CD4-positive, alpha-beta T cell treated with Interleukin-4 for 1 hour (primary cell): ENCODE measurements around the gene ELOVL2.

Experiments
- DNase-seq, 2 donors: peaks; one replicate each; pipeline ENCODE4 v3.0.0-alpha.2; 2020 to 2022

Gene ELOVL2

GRCh38 chr6:10976571-10976970, 67.5 kb downstream of the ELOVL2 start:
- DNase-seq, result no peak

- DNase-seq, result no peak
Measured at GRCh38 chr6:10972196-10972595, 71.9 kb downstream of the ELOVL2 start.

- DNase-seq, result no peak
Measured at GRCh38 chr6:10970731-10971130, 73.4 kb downstream of the ELOVL2 start.

- no peak for DNase-seq
Measured at GRCh38 chr6:10968776-10969175, 75.3 kb downstream of the ELOVL2 start.

- DNase-seq, result no peak
Measured at GRCh38 chr6:10964684-10965083, 79.4 kb downstream of the ELOVL2 start.

- DNase-seq, result no peak
Measured at GRCh38 chr6:10963113-10963512, 81.0 kb downstream of the ELOVL2 start.

GRCh38 chr6:10962673-10963072, 81.4 kb downstream of the ELOVL2 start:
- DNase-seq, result no peak

GRCh38 chr6:10961837-10962236, 82.3 kb downstream of the ELOVL2 start:
- DNase-seq, result no peak

GRCh38 chr6:10960171-10960570, 83.9 kb downstream of the ELOVL2 start:
- no peak for DNase-seq

- no peak for DNase-seq
Measured at GRCh38 chr6:10957414-10957886, 86.7 kb downstream of the ELOVL2 start.

- DNase-seq, result no peak
Measured at GRCh38 chr6:10956776-10957175, 87.3 kb downstream of the ELOVL2 start.

GRCh38 chr6:10954590-10955010, 89.5 kb downstream of the ELOVL2 start:
- peak; percentile 50 to 56 for DNase-seq

GRCh38 chr6:10951675-10952282, 92.3 kb downstream of the ELOVL2 start:
- DNase-seq, result no peak

GRCh38 chr6:10949579-10950490, 94.3 kb downstream of the ELOVL2 start:
- no peak for DNase-seq

- no peak for DNase-seq
Measured at GRCh38 chr6:10947966-10948365, 96.1 kb downstream of the ELOVL2 start.

- no peak for DNase-seq
Measured at GRCh38 chr6:10945845-10946244, 98.3 kb downstream of the ELOVL2 start.

- no peak for DNase-seq
Measured at GRCh38 chr6:10939840-10940239, 104.3 kb downstream of the ELOVL2 start.

GRCh38 chr6:10933126-10933525, 111.0 kb downstream of the ELOVL2 start:
- DNase-seq, result no peak
